VCaP (cell line): ENCODE results near the gene SAA2.

Source experiments
- H3K27ac ChIP-seq: fragments of 450-650 bp; 2 replicates; pipeline ENCODE4 v1.5.1; 2017
- CTCF ChIP-seq: fragments of 450-650 bp; conservative IDR thresholded peaks from 2 replicates; pipeline ENCODE4 v1.5.1; 2017; ENCODE audit warnings: mild to moderate bottlenecking, moderate library complexity

Gene SAA2

DNA sequence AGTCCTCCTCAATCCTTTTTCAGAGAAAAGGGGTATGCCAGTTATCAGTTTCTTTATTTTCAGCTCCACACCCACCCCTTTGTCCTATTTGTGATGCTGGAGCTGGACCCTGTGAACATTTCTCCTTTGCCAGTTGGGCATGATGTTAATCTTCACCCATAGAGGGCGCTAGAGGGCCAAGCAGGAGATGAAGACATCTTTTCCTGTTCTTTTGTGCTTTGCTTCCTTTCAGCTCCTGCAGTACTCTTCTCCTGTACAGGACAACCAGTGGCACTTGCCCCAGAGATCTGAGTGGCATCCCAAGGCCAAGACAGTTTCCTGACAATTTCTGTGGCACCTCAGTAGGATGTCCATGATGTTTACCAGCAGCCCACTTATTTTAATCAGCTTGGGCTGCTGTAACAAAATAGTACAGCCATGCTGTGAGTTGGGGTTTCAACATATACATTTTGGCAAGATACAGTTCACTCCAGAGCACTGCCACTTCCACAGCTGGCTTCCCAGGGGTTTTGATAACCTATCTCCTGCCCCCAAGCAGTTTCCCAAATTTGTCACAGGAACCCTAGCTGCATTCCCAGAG is 4.6 kb downstream of the SAA2 start:
- peak; percentile 77 for TF ChIP-seq CTCF
- no peak overlapping the region for H3K27ac ChIP-seq

- H3K27ac ChIP-seq = no peak overlapping the region
- TF ChIP-seq CTCF = no peak
Measured at GRCh38 chr11:18239655-18240054, 8.8 kb downstream of the SAA2 start.

- no peak within 1 kb of the TSS for H3K27ac ChIP-seq
- TF ChIP-seq CTCF = no peak
Measured at GRCh38 chr11:18236664-18237356, 11.7 kb downstream of the SAA2 start, which contains the start of gene SAA4. SAA4 (minus strand) TSS chr11:18236802; CDS start chr11:18235926, 876 bp downstream.

DNA sequence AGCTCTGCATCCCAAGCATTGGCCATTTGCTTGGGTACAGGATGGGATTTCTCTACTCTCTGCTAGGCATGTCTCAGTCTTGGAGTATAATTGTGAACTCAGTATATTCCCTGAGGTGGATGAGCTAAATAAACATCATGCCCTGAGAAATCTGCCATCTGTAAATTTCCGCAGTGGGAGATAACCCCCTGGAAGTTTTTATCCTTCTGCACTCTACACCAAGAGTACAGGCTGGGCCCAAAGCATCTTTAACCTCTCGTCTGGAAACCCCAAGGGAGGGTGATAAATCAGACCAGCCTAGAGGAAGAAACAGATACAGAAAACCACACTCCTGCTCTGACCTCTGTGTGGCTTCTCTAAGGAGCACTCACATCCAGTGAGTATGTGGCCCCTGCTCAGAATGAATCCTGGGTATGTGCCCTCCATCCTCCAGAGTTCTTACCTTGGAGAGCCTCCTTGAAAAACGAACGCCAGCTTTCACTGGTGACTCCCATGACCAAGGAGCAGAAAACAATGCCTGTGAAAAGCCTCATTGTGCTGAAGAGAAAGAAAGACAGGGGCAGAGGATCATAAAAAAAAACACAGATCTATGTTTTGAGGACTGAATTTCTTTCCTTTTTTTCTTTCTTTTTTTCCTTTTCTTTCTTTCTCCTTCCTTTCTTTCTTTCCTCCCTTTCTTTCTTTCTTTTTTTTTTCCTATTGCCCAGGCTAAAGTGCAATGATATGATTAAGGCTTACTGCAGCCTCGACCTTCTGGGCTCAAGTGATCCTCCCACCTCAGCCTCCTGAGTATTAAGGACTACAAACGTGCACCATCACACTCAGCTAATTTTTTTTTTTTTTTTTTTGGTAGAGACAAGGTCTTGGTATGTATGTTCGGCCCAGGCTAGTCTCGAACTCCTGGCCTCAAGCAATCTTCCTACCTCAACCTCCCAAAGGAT is 12.8 kb downstream of the SAA2 start:
- no peak for TF ChIP-seq CTCF
- H3K27ac ChIP-seq = no peak overlapping the region

DNA sequence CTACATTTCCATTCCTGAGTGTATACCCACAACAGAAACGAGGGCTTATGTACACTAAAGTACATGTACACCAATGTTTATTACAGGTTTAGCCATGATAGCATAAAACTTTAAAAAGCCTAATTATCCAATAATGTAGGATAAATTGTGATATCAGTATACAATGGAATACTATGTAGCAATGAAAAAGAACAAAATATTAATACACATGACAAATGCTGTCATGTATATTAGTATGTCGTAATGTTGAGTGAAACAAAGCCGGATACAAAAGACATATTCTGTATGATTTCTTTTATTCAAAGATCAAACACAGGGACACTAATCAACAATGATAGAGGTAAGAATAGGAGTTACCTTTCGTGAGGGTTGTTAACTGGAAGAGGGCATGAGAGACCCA is 14.6 kb downstream of the SAA2 start:
- H3K27ac ChIP-seq = no peak overlapping the region
- no peak for TF ChIP-seq CTCF

GRCh38 chr11:18230859-18231258 is 17.6 kb downstream of the SAA2 start:
- no peak overlapping the region for H3K27ac ChIP-seq
- no peak for TF ChIP-seq CTCF

DNA sequence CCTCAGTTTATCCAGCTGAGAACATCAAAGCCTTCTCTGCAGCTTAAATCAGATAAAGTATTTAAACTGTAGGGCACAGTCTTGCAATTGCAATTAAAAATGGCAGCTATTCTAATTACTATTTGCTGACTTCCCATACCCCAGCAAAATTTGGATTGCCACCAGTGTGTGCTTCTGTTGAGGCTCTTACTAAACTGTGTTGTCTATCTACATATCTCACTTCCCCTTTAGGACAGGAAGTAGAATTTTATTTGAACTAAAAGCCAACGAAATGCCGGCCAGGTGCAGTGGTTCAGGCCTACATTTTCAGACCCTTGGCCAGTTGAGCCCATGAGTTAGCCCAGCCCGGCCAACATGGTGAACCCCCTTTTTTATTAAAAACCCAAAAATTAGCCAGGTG is 19.0 kb downstream of the SAA2 start:
- TF ChIP-seq CTCF = no peak
- no peak overlapping the region for H3K27ac ChIP-seq
